GM12878 (cell line): ENCODE results near the gene ABHD2. TPM values are rescaled to one million over a fixed set of nuclear protein-coding genes. Genes with fewer than 3 reads are reported as not detected.

Source experiments
- ATAC-seq: fragments of 200-7000 bp; cut with Tn5 transposase; 3 replicates; pipeline ENCODE4 v1.9.1; 2020; ENCODE audit warnings: mild to moderate bottlenecking, moderate library complexity
- BruUV-seq: library from RNA; stranded (reverse); fragments of 400-500 nt; replicated peaks from 2 replicates; lab custom pipeline; 2021; lab: Mats Ljungman, UMichigan
- CTCF ChIA-PET: fragments of 300-600 bp; sonication (Branson Sonifier 250); formaldehyde crosslinking; extraction: SDS; loops from one replicate; lab custom pipeline; 2021; ENCODE audit warnings: inconsistent platforms; lab: Yijun Ruan, JAX
- POLR2A ChIA-PET: fragments of 350-600 bp; formaldehyde crosslinking; extraction: SDS; loops from one replicate; lab custom pipeline; 2021; ENCODE audit warnings: inconsistent platforms; lab: Charles Lee
- RAD21 ChIA-PET: fragments of 300-600 bp; sonication (Branson Sonifier 250); formaldehyde crosslinking; loops from one replicate; lab custom pipeline; 2023; ENCODE audit warnings: antibody characterized with exemption; ENCODE audit not compliant: unreplicated experiment; lab: Charles Lee
- SMC1A ChIA-PET: fragments of 300-600 bp; sonication (Branson Sonifier 250); formaldehyde crosslinking; loops from one replicate; lab custom pipeline; 2023; ENCODE audit not compliant: unreplicated experiment, uncharacterized antibody; lab: Charles Lee
- DNase-seq: peaks from one replicate; pipeline ENCODE4 v3.0.0-alpha.2; 2011; ENCODE audit warnings: low read depth, low spot score
- FAIRE-seq: peaks from 3 replicates; lab custom pipeline; 2011; peaks lifted over from hg19 to GRCh38; lab: Jason Lieb, UNC
- H2AFZ ChIP-seq: 2 replicates; pipeline ENCODE4 v1.6.0; 2011; ENCODE audit warnings: low read depth, low read length, control low read depth; ENCODE audit not compliant: control insufficient read depth
- H3K27ac ChIP-seq: 2 replicates; pipeline ENCODE4 v1.5.1; 2011; ENCODE audit warnings: control low read depth; ENCODE audit not compliant: control insufficient read depth, insufficient read depth
- H3K27me3 ChIP-seq, 2 experiments: replicated peaks in 1 of 2; 2 replicates each; pipeline versions ENCODE4 v1.6.0 to v1.6.1; 2011; ENCODE audit warnings: low read length in 1 of 2; ENCODE audit not compliant: control insufficient read depth in 2 of 2, insufficient read depth in 2 of 2
- H3K36me3 ChIP-seq, 2 experiments: 2 replicates each; pipeline ENCODE4 v1.5.1; 2011; ENCODE audit warnings: low read length in 1 of 2; ENCODE audit not compliant: control insufficient read depth in 2 of 2, insufficient read depth in 2 of 2
- H3K4me1 ChIP-seq: 2 replicates; pipeline ENCODE4 v1.6.1; 2011; ENCODE audit warnings: mild to moderate bottlenecking, low read length, moderate library complexity, mixed read lengths; ENCODE audit not compliant: control insufficient read depth, insufficient read depth
- H3K4me2 ChIP-seq: 2 replicates; pipeline ENCODE4 v1.6.0; 2011; ENCODE audit warnings: control low read depth; ENCODE audit not compliant: control insufficient read depth, insufficient read depth
- H3K4me3 ChIP-seq: fragments of 200-600 bp; sonication (generic); 2 replicates; pipeline ENCODE4 v1.5.1; 2016
- H3K79me2 ChIP-seq: 2 replicates; pipeline ENCODE4 v1.6.0; 2011; ENCODE audit warnings: low read length; ENCODE audit not compliant: control insufficient read depth, insufficient read depth
- H3K9ac ChIP-seq: 2 replicates; pipeline ENCODE4 v1.8.0; 2011; ENCODE audit warnings: low read length, control low read depth, mixed read lengths; ENCODE audit not compliant: control insufficient read depth, insufficient read depth
- H3K9me3 ChIP-seq: replicated peaks from 3 replicates; pipeline ENCODE4 v1.5.1; 2011; ENCODE audit warnings: mild to moderate bottlenecking, low read length; ENCODE audit not compliant: control insufficient read depth, insufficient read depth
- H4K20me1 ChIP-seq: 2 replicates; pipeline ENCODE4 v1.6.0; 2011; ENCODE audit not compliant: control insufficient read depth, insufficient read depth
- BCL11A ChIP-seq: IDR thresholded peaks from 2 replicates; pipeline ENCODE4 v1.6.1; 2011; ENCODE audit warnings: low read depth, low read length
- ETV6 ChIP-seq, 2 experiments: fragments of 450-650 bp in 1 of 2; IDR thresholded peaks in 1 of 2; conservative IDR thresholded peaks in 1 of 2; 2 replicates each; pipeline ENCODE4 v1.6.1; 2014; ENCODE audit warnings: antibody characterized with exemption in 1 of 2, borderline replicate concordance in 1 of 2, low read depth in 1 of 2, mild to moderate bottlenecking in 1 of 2, moderate library complexity in 1 of 2
- HCFC1 ChIP-seq: fragments of 150-350 bp; IDR thresholded peaks from 2 replicates; pipeline ENCODE4 v1.6.1; 2014; ENCODE audit warnings: low read length
- KDM1A ChIP-seq: fragments of 200-600 bp; sonication (generic); IDR thresholded peaks from 2 replicates; pipeline ENCODE4 v1.6.1; 2016; ENCODE audit warnings: borderline replicate concordance
- POU2F2 ChIP-seq: IDR thresholded peaks from 3 replicates; pipeline ENCODE4 v1.6.1; 2011; ENCODE audit warnings: low read depth, mild to moderate bottlenecking, low read length, borderline replicate concordance
- RAD21 ChIP-seq: IDR thresholded peaks from 2 replicates; pipeline ENCODE4 v1.6.1; 2011; ENCODE audit warnings: mild to moderate bottlenecking, low read depth, low read length, moderate library complexity; ENCODE audit not compliant: insufficient read depth
- SMC3 ChIP-seq: IDR thresholded peaks from 2 replicates; pipeline ENCODE4 v1.6.1; 2011; ENCODE audit warnings: low read length, improper control_type of control experiment, borderline replicate concordance
- TCF3 ChIP-seq: IDR thresholded peaks from 2 replicates; pipeline ENCODE4 v1.6.1; 2012; ENCODE audit warnings: low read depth, mild to moderate bottlenecking, low read length, borderline replicate concordance; ENCODE audit not compliant: insufficient read depth
- YY1 ChIP-seq: IDR thresholded peaks from 2 replicates; pipeline ENCODE4 v1.6.1; 2011; ENCODE audit warnings: low read depth, mild to moderate bottlenecking, low read length
- WGBS: methylation state at CpG from one replicate; pipeline ENCODE4 v1.1.6; 2016; ENCODE audit warnings: low lambda C conversion rate; ENCODE audit not compliant: insufficient replicate concordance, insufficient coverage; ENCODE audit errors: missing lambda C conversion rate; 5-methylcytosine and 5-hydroxymethylcytosine counted together
- in situ Hi-C: fragments of 300-500 bp; cut with MboI; formaldehyde crosslinking; loops from 9 replicates; pipeline ENCODE4 v1.14.3; 2018; ENCODE audit warnings: mixed read lengths
- intact Hi-C: fragments of 100-400 bp; cut with micrococcal nuclease; formaldehyde crosslinking; loops from one replicate; pipeline ENCODE4 v1.14.2; 2022; ENCODE audit not compliant: unreplicated experiment
- polyA plus RNA-seq, 11 experiments: library from polyadenylated mRNA; depleted of rRNA in 4 of 11; unstranded in 6 of 11; stranded (reverse) in 5 of 11; fragments of >200 nt; fragmentation: Nextera tagmentation in 4 of 11; fragmentation: Illumina TruSeq in 1 of 11; extraction: Ambion mirVana in 4 of 11; extraction: Trizol in 1 of 11; gene quantifications; 1 replicate in 1 of 11; 2 replicates in 10 of 11; pipeline versions ENCODE4 v1.2.1 to v1.2.3, GENCODE V29; 2011 to 2016; ENCODE audit warnings: inconsistent platforms in 2 of 11, missing spikeins in 2 of 11, low read depth in 1 of 11
- total RNA-seq, 4 experiments: library from RNA; depleted of rRNA in 3 of 4; stranded (reverse); fragments of >200 nt in 3 of 4; fragmentation: Illumina TruSeq in 1 of 4; extraction: Trizol in 1 of 4; gene quantifications; 2 replicates each; pipeline versions ENCODE4 v1.2.1 to v1.2.3, GENCODE V29; 2013 to 2021
- TF ChIP-seq, protein P1 (sequence below), 3 experiments: IDR thresholded peaks in 2 of 3; conservative IDR thresholded peaks in 1 of 3; 2 replicates each; pipeline ENCODE4 v1.5.1; 2011; ENCODE audit warnings: low read depth in 3 of 3, low read length in 3 of 3, mild to moderate bottlenecking in 3 of 3, control low read depth in 2 of 3, moderate library complexity in 2 of 3, inconsistent platforms in 1 of 3, mixed read lengths in 1 of 3; ENCODE audit not compliant: control insufficient read depth in 2 of 3, insufficient read depth in 1 of 3; ENCODE audit errors: extremely low read depth in 1 of 3

ABHD2 gene
- total and polyA plus RNA-seq, 10 of the 15 experiments (the other 5 are each of a cell fraction or from before 2014, with no cell fraction given) = 1.2 to 33.6 (median 20.4) TPM

DNA sequence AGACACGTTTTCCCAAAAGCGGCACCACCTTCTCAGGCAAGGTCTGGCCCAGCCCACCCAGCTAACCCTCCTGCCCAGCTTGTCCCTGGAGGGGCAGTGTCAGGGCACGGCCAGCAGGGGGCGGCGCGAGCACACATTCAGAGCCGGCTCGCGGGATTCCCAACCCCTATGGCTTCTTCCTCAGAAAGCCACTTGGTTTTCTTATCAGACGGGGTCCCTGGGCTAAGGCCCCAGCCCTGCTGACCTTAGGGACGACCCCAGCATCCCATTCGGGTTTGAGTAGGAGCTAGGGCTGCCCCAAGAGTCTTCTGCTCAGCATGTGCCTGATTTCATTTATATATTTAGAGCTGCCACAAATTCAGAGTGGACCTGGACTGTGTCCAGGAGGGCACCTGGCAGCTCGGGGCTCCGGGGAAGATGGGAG lies 118.7 kb downstream of the ABHD2 start:
- 0% methylated on average over 14 of the region's 14 CpGs for WGBS
- no peak for DNase-seq
- intact Hi-C loops = loop anchor here (2.0 to 10.0 kb wide), 4 partner anchors 38 to 265 kb away; partner anchors contain the start of gene POLG
- peak; percentile 71 for FAIRE-seq
- peak; percentile 98 for ATAC-seq
- ChIA-PET RAD21 (interaction anchor here (0.6 to 2.8 kb wide), 23 partner anchors 8 to 265 kb away, joined by 3 to 32 read pairs (median 4); partner anchors contain the start of gene FANCI), SMC1A (interaction anchor here (0.6 to 2.0 kb wide), 13 partner anchors 8 to 348 kb away, joined by 3 to 17 read pairs (median 4); partner anchors contain the start of gene FANCI), POLR2A (interaction anchor here (0.7 kb wide), 1 partner anchor 29 kb away, joined by 3 read pairs; no protein-coding TSS in a partner anchor), CTCF (interaction anchor here (0.6 to 3.1 kb wide), 59 partner anchors 8 to 354 kb away, joined by 3 to 47 read pairs (median 5); partner anchors contain the start of genes FANCI and RLBP1)
- H3K9ac ChIP-seq = no peak overlapping the region
- H3K4me1 ChIP-seq = no peaks in the 10 kb centered on the region
- no peaks in the 10 kb centered on the region for H3K9me3 ChIP-seq
- BruUV-seq = no TSS peak
- no peaks in the 10 kb centered on the region for H4K20me1 ChIP-seq
- no peaks in the 10 kb centered on the region for H3K79me2 ChIP-seq
- peak overlapping the region; percentile 60 for H3K4me2 ChIP-seq
- no peaks in the 10 kb centered on the region for H3K27me3 ChIP-seq
- no peak overlapping the region for H3K4me3 ChIP-seq
- H3K36me3 ChIP-seq = no peaks in the 10 kb centered on the region
- H3K27ac ChIP-seq = no peak overlapping the region
- H2AFZ ChIP-seq = peak overlapping the region; percentile 56
- in situ Hi-C loops = no loop called here
- TF ChIP-seq HCFC1 (no peak), SMC3 (peak; percentile 76; the same call in 1 of the 2 replicates), RAD21 (peak; percentile 87), POU2F2 (0 out of 3 replicates have a peak, but pooled peaks have one; percentile 55), KDM1A (no peak), ETV6 (conservative IDR thresholded peaks at IDR 0.05 in 1 of 2, IDR thresholded peaks at IDR 0.05 in 1 of 2; ENCODE audit: borderline replicate concordance in 1 of 2, low read depth in 1 of 2) (no peak), BCL11A (no peak), YY1 (peak; percentile 62; the same call in 1 of the 2 replicates), TCF3 (no peak)
- TF ChIP-seq, protein P1, sequence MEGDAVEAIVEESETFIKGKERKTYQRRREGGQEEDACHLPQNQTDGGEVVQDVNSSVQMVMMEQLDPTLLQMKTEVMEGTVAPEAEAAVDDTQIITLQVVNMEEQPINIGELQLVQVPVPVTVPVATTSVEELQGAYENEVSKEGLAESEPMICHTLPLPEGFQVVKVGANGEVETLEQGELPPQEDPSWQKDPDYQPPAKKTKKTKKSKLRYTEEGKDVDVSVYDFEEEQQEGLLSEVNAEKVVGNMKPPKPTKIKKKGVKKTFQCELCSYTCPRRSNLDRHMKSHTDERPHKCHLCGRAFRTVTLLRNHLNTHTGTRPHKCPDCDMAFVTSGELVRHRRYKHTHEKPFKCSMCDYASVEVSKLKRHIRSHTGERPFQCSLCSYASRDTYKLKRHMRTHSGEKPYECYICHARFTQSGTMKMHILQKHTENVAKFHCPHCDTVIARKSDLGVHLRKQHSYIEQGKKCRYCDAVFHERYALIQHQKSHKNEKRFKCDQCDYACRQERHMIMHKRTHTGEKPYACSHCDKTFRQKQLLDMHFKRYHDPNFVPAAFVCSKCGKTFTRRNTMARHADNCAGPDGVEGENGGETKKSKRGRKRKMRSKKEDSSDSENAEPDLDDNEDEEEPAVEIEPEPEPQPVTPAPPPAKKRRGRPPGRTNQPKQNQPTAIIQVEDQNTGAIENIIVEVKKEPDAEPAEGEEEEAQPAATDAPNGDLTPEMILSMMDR (IDR thresholded peaks at IDR 0.05 in 2 of 3, conservative IDR thresholded peaks at IDR 0.05 in 1 of 3; ENCODE audit: control insufficient read depth in 2 of 3, extremely low read depth in 1 of 3, insufficient read depth in 1 of 3, low read depth in 3 of 3, low read length in 3 of 3) = peak; percentile 96 to 99 (median 99); a peak in 5 of 6 replicates
